ENCODE measurements around the gene EDN1.
"Not testable (repeated sequence)": the region's sequence is repeated elsewhere in the genome, so short reads cannot be mapped to it uniquely, and the experiment has no call there.

Gene EDN1

GRCh38 chr6:12315292-12316081, 25.3 kb downstream of the EDN1 start:
- DNase-seq (no peak), ATAC-seq (ENCODE audit: insufficient read depth, low read depth) (no peak)
- Histone ChIP-seq H2AFZ (ENCODE audit: low read depth, low read length) (no peak overlapping the region), H3K4me1 (ENCODE audit: insufficient read depth, low read length) (no peaks in the 10 kb centered on the region), H4K20me1 (ENCODE audit: insufficient read depth, low read length) (no peaks in the 10 kb centered on the region), H3K79me2 (ENCODE audit: insufficient read depth, low read length) (no peaks in the 10 kb centered on the region), H3K27me3 (ENCODE audit: insufficient read depth, low read length, poor library complexity) (no peaks in the 10 kb centered on the region), H3K4me3 (ENCODE audit: low read depth in 1 of 2, low read length in 2 of 2) (no peak overlapping the region), H3K27ac (ENCODE audit: low read length) (no peak overlapping the region), H3K36me3 (ENCODE audit: insufficient read depth, low read length) (no peaks in the 10 kb centered on the region), H3K9me3 (ENCODE audit: insufficient read depth, low read length, severe bottlenecking) (peaks cover 5% of the 10 kb centered on the region), H3K4me2 (ENCODE audit: insufficient read depth, low read length) (no peak overlapping the region), H3K9ac (ENCODE audit: low read depth, low read length) (no peak overlapping the region)
- TF ChIP-seq CTCF (IDR thresholded peaks at IDR 0.05; ENCODE audit: borderline replicate concordance, extremely low read depth, low read length, poor library complexity, severe bottlenecking) (no peak), EZH2 (IDR thresholded peaks at IDR 0.05; ENCODE audit: borderline replicate concordance, low read depth, low read length, severe bottlenecking) (no peak)

- Histone ChIP-seq H3K27me3 (ENCODE audit: insufficient read depth, low read length, poor library complexity) (no peaks in the 10 kb centered on the region), H3K36me3 (ENCODE audit: insufficient read depth, low read length) (no peaks in the 10 kb centered on the region), H3K4me2 (ENCODE audit: insufficient read depth, low read length) (no peak overlapping the region), H3K79me2 (ENCODE audit: insufficient read depth, low read length) (no peaks in the 10 kb centered on the region), H3K9ac (ENCODE audit: low read depth, low read length) (no peak overlapping the region), H3K9me3 (ENCODE audit: insufficient read depth, low read length, severe bottlenecking) (peaks cover 5% of the 10 kb centered on the region), H3K27ac (ENCODE audit: low read length) (no peak overlapping the region), H4K20me1 (ENCODE audit: insufficient read depth, low read length) (no peaks in the 10 kb centered on the region), H3K4me1 (ENCODE audit: insufficient read depth, low read length) (no peaks in the 10 kb centered on the region), H3K4me3 (ENCODE audit: low read depth in 1 of 2, low read length in 2 of 2) (no peak overlapping the region), H2AFZ (ENCODE audit: low read depth, low read length) (no peak overlapping the region)
- DNase-seq (no peak), ATAC-seq (ENCODE audit: insufficient read depth, low read depth) (no peak)
- no peak for TF ChIP-seq EZH2 (IDR thresholded peaks at IDR 0.05; ENCODE audit: borderline replicate concordance, low read depth, low read length, severe bottlenecking)
- no peak for TF ChIP-seq CTCF (IDR thresholded peaks at IDR 0.05; ENCODE audit: borderline replicate concordance, extremely low read depth, low read length, poor library complexity, severe bottlenecking)
Measured at GRCh38 chr6:12318749-12319148, 28.6 kb downstream of the EDN1 start.

DNA sequence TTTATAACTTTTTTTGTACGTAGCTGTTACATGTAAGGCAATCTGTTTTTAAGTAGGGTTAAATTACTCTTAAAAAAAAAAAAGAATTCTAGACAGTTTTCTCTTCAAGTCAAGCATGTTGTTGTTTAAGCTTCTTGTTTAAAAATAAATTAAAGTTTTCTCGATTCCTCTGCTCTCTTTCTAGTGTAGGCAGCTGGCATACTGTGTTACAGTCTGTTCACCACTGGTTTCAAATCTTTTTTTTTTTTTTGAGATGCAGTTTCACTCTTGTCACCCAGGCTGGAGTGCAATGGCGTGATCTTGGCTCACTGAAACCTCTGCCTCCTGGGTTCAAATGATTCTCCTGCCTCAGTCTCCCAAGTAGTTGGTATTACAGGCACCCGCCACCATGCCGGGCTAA, 29.9 kb downstream of the EDN1 start:
- not testable (repeated sequence) for ATAC-seq (ENCODE audit: insufficient read depth, low read depth); H2AFZ ChIP-seq (ENCODE audit: low read depth, low read length); H3K79me2 ChIP-seq (ENCODE audit: insufficient read depth, low read length); H3K4me2 ChIP-seq (ENCODE audit: insufficient read depth, low read length); H3K27me3 ChIP-seq (ENCODE audit: insufficient read depth, low read length, poor library complexity); H3K27ac ChIP-seq (ENCODE audit: low read length); DNase-seq; H3K36me3 ChIP-seq (ENCODE audit: insufficient read depth, low read length); H3K4me3 ChIP-seq (ENCODE audit: low read depth in 1 of 2, low read length in 2 of 2); H3K4me1 ChIP-seq (ENCODE audit: insufficient read depth, low read length); H3K9me3 ChIP-seq (ENCODE audit: insufficient read depth, low read length, severe bottlenecking); H4K20me1 ChIP-seq (ENCODE audit: insufficient read depth, low read length); H3K9ac ChIP-seq (ENCODE audit: low read depth, low read length)

- no peak for DNase-seq
- Histone ChIP-seq H3K79me2 (ENCODE audit: insufficient read depth, low read length) (no peaks in the 10 kb centered on the region), H3K9me3 (ENCODE audit: insufficient read depth, low read length, severe bottlenecking) (no peaks in the 10 kb centered on the region), H3K9ac (ENCODE audit: low read depth, low read length) (no peak overlapping the region), H3K27ac (ENCODE audit: low read length) (no peak overlapping the region), H3K4me2 (ENCODE audit: insufficient read depth, low read length) (no peak overlapping the region), H2AFZ (ENCODE audit: low read depth, low read length) (no peak overlapping the region), H3K36me3 (ENCODE audit: insufficient read depth, low read length) (no peaks in the 10 kb centered on the region), H3K27me3 (ENCODE audit: insufficient read depth, low read length, poor library complexity) (no peaks in the 10 kb centered on the region), H3K4me3 (ENCODE audit: low read depth in 1 of 2, low read length in 2 of 2) (no peak overlapping the region), H3K4me1 (ENCODE audit: insufficient read depth, low read length) (no peaks in the 10 kb centered on the region), H4K20me1 (ENCODE audit: insufficient read depth, low read length) (no peaks in the 10 kb centered on the region)
- no peak for ATAC-seq (ENCODE audit: insufficient read depth, low read depth)
- no peak for TF ChIP-seq CTCF (IDR thresholded peaks at IDR 0.05; ENCODE audit: borderline replicate concordance, extremely low read depth, low read length, poor library complexity, severe bottlenecking)
- TF ChIP-seq EZH2 (IDR thresholded peaks at IDR 0.05; ENCODE audit: borderline replicate concordance, low read depth, low read length, severe bottlenecking) = no peak
Measured at GRCh38 chr6:12324099-12324498, 33.9 kb downstream of the EDN1 start.

Data from DND-41 (cell line).